IMR-90 (cell line): ENCODE data around the gene PPP1R13B. TPM values are rescaled to one million over a fixed set of nuclear protein-coding genes. Genes with fewer than 3 reads are reported as not detected.

Experiments used
- ATAC-seq: fragments of 200-7000 bp; cut with Tn5 transposase; 2 replicates; pipeline ENCODE4 v1.9.1; 2020; ENCODE audit warnings: low read depth, mild to moderate bottlenecking, moderate library complexity
- BruUV-seq: library from RNA; stranded (reverse); fragments of 400-500 nt; replicated peaks from 2 replicates; lab custom pipeline; 2021; lab: Mats Ljungman, UMichigan
- CTCF ChIA-PET: fragments of 300-600 bp; formaldehyde crosslinking; extraction: SDS; loops from one replicate; lab custom pipeline; 2021; ENCODE audit warnings: antibody characterized with exemption; lab: Yijun Ruan, JAX
- POLR2A ChIA-PET: fragments of 300-600 bp; sonication (Branson Sonifier 250); formaldehyde crosslinking; loops from one replicate; lab custom pipeline; 2022; ENCODE audit warnings: antibody characterized with exemption; ENCODE audit not compliant: unreplicated experiment; lab: Charles Lee
- DNase-seq: peaks from one replicate; pipeline ENCODE4 v3.0.0; 2013
- H2AFZ ChIP-seq: replicated peaks from 2 replicates; pipeline ENCODE3; 2013; ENCODE audit warnings: low read length, mild to moderate bottlenecking; ENCODE audit not compliant: poor library complexity
- H2AK5ac ChIP-seq: 2 replicates; pipeline ENCODE4 v1.6.1; 2013; ENCODE audit warnings: low read depth, low read length, inconsistent platforms
- H2AK9ac ChIP-seq: replicated peaks from 2 replicates; pipeline ENCODE3; 2013; ENCODE audit warnings: mild to moderate bottlenecking, low read depth, low read length, moderate library complexity; ENCODE audit not compliant: poor library complexity
- H2BK120ac ChIP-seq: 2 replicates; pipeline ENCODE4 v1.6.1; 2013; ENCODE audit warnings: low read depth, low read length, inconsistent platforms
- H2BK15ac ChIP-seq: 3 replicates; pipeline ENCODE4 v1.6.1; 2013; ENCODE audit warnings: low read depth, low read length, inconsistent platforms
- H2BK20ac ChIP-seq: 2 replicates; pipeline ENCODE4 v1.6.1; 2013; ENCODE audit warnings: low read depth, mild to moderate bottlenecking, inconsistent platforms, low read length, moderate library complexity
- H2BK5ac ChIP-seq: 2 replicates; pipeline ENCODE4 v1.6.1; 2013; ENCODE audit warnings: mild to moderate bottlenecking, low read depth, low read length, inconsistent platforms; ENCODE audit not compliant: poor library complexity, severe bottlenecking
- H3K14ac ChIP-seq: replicated peaks from 2 replicates; pipeline ENCODE4 v1.6.1; 2013; ENCODE audit warnings: low read depth, low read length, inconsistent platforms
- H3K18ac ChIP-seq: 2 replicates; pipeline ENCODE4 v1.6.1; 2013; ENCODE audit warnings: low read depth, low read length, control low read depth
- H3K23ac ChIP-seq: 2 replicates; pipeline ENCODE4 v1.6.1; 2013; ENCODE audit warnings: low read depth, low read length, inconsistent platforms
- H3K27ac ChIP-seq: 2 replicates; pipeline ENCODE4 v1.5.1; 2013; ENCODE audit warnings: mild to moderate bottlenecking, control low read depth, low read length; ENCODE audit not compliant: insufficient read depth
- H3K27me3 ChIP-seq: 2 replicates; pipeline ENCODE4 v1.6.1; 2013; ENCODE audit warnings: low read length; ENCODE audit not compliant: control insufficient read depth, insufficient read depth
- H3K36me3 ChIP-seq: 2 replicates; pipeline ENCODE4 v1.6.1; 2013; ENCODE audit warnings: low read length, mixed read lengths; ENCODE audit not compliant: control insufficient read depth, insufficient read depth
- H3K4ac ChIP-seq: 2 replicates; pipeline ENCODE4 v1.6.1; 2013; ENCODE audit warnings: low read depth, low read length, inconsistent platforms
- H3K4me1 ChIP-seq: 2 replicates; pipeline ENCODE4 v1.6.1; 2013; ENCODE audit warnings: low read length, mixed read lengths; ENCODE audit not compliant: control insufficient read depth, insufficient read depth
- H3K4me2 ChIP-seq: 2 replicates; pipeline ENCODE4 v1.6.1; 2013; ENCODE audit warnings: low read depth, mild to moderate bottlenecking, control low read depth, low read length, moderate library complexity
- H3K4me3 ChIP-seq: 2 replicates; pipeline ENCODE4 v1.5.1; 2013; ENCODE audit warnings: low read depth, mild to moderate bottlenecking, control low read depth, low read length, moderate library complexity; ENCODE audit not compliant: insufficient read depth
- H3K56ac ChIP-seq: 2 replicates; pipeline ENCODE4 v1.6.1; 2013; ENCODE audit warnings: low read length, inconsistent platforms; ENCODE audit not compliant: insufficient read depth; ENCODE audit errors: extremely low read depth
- H3K79me1 ChIP-seq, 2 experiments: 2 replicates each; pipeline ENCODE4 v1.6.1; 2013; ENCODE audit warnings: low read length in 2 of 2, inconsistent platforms in 1 of 2, low read depth in 1 of 2
- H3K9ac ChIP-seq: 2 replicates; pipeline ENCODE4 v1.6.1; 2013; ENCODE audit warnings: low read depth, low read length, control low read depth
- H3K9me1 ChIP-seq: 2 replicates; pipeline ENCODE4 v1.6.1; 2013; ENCODE audit warnings: low read length, inconsistent platforms; ENCODE audit not compliant: insufficient read depth
- H3K9me3 ChIP-seq: 2 replicates; pipeline ENCODE4 v1.6.1; 2013; ENCODE audit warnings: low read length; ENCODE audit not compliant: control insufficient read depth, insufficient read depth
- H4K20me1 ChIP-seq: 2 replicates; pipeline ENCODE4 v1.6.1; 2013; ENCODE audit warnings: low read length, inconsistent platforms; ENCODE audit not compliant: insufficient read depth
- H4K5ac ChIP-seq: 2 replicates; pipeline ENCODE4 v1.6.1; 2013; ENCODE audit warnings: mild to moderate bottlenecking, low read depth, low read length, control low read depth
- H4K8ac ChIP-seq, 2 experiments: 2 replicates each; pipeline ENCODE4 v1.6.1; 2013; ENCODE audit warnings: low read depth in 2 of 2, low read length in 2 of 2, control low read depth in 1 of 2, inconsistent platforms in 1 of 2
- H4K91ac ChIP-seq: 2 replicates; pipeline ENCODE4 v1.6.1; 2013; ENCODE audit warnings: low read depth, low read length, inconsistent platforms; ENCODE audit not compliant: insufficient read depth
- BHLHE40 ChIP-seq: fragments of 150-350 bp; IDR thresholded peaks from 2 replicates; pipeline ENCODE4 v1.6.1; 2016; ENCODE audit warnings: mild to moderate bottlenecking, low read depth, low read length
- CEBPB ChIP-seq: IDR thresholded peaks from 2 replicates; pipeline ENCODE4 v1.6.1; 2012; ENCODE audit warnings: low read depth, low read length, improper control_type of control experiment
- CHD1 ChIP-seq: IDR thresholded peaks from 2 replicates; pipeline ENCODE4 v1.6.1; 2012; ENCODE audit warnings: low read depth, low read length, improper control_type of control experiment
- MAFK ChIP-seq: IDR thresholded peaks from 2 replicates; pipeline ENCODE4 v1.6.1; 2012; ENCODE audit warnings: low read depth, low read length, improper control_type of control experiment
- MAZ ChIP-seq: IDR thresholded peaks from 2 replicates; pipeline ENCODE4 v1.6.1; 2012; ENCODE audit warnings: low read depth, mild to moderate bottlenecking, low read length, improper control_type of control experiment, moderate library complexity, borderline replicate concordance
- MXI1 ChIP-seq: IDR thresholded peaks from 2 replicates; pipeline ENCODE4 v1.6.1; 2012; ENCODE audit warnings: low read depth, mild to moderate bottlenecking, low read length, moderate library complexity, borderline replicate concordance
- NFE2L2 ChIP-seq: fragments of 150-350 bp; IDR thresholded peaks from 2 replicates; pipeline ENCODE4 v1.6.1; 2016; ENCODE audit warnings: low read depth, mild to moderate bottlenecking, low read length
- POLR2A ChIP-seq: IDR thresholded peaks from 2 replicates; pipeline ENCODE4 v1.6.1; 2012; ENCODE audit warnings: mild to moderate bottlenecking, low read depth, low read length
- RAD21 ChIP-seq: IDR thresholded peaks from 2 replicates; pipeline ENCODE4 v1.6.1; 2012; ENCODE audit warnings: low read length, improper control_type of control experiment
- RCOR1 ChIP-seq: IDR thresholded peaks from 2 replicates; pipeline ENCODE4 v1.6.1; 2012; ENCODE audit warnings: mild to moderate bottlenecking, low read length, improper control_type of control experiment; ENCODE audit not compliant: insufficient replicate concordance
- RFX5 ChIP-seq: IDR thresholded peaks from 2 replicates; pipeline ENCODE4 v1.8.0; 2012; ENCODE audit warnings: low read depth, mild to moderate bottlenecking, low read length, moderate library complexity
- SMC3 ChIP-seq: fragments of 150-350 bp; IDR thresholded peaks from 2 replicates; pipeline ENCODE4 v1.6.1; 2016; ENCODE audit warnings: low read depth, mild to moderate bottlenecking, antibody characterized with exemption, low read length, moderate library complexity
- WGBS, 2 experiments: methylation state at CpG; one replicate each; pipeline versions ENCODE4 v1.1.5 to v1.1.7; 2013; ENCODE audit warnings: missing lambda C conversion rate in 2 of 2; ENCODE audit not compliant: insufficient read length in 1 of 2; ENCODE audit errors: extremely low coverage in 2 of 2; 5-methylcytosine and 5-hydroxymethylcytosine counted together
- dilution Hi-C: fragments of 300-500 bp; cut with HindIII; formaldehyde crosslinking; loops from one replicate; pipeline ENCODE4 v1.14.3; 2018; ENCODE audit warnings: low sequenced_read_pairs; ENCODE audit not compliant: unreplicated experiment
- in situ Hi-C: fragments of 300-500 bp; cut with MboI; formaldehyde crosslinking; loops from 3 replicates; pipeline ENCODE4 v1.14.3; 2019; ENCODE audit warnings: low sequenced_read_pairs, inconsistent platforms, mixed read lengths
- intact Hi-C: fragments of 100-400 bp; cut with micrococcal nuclease; formaldehyde crosslinking; loops from 2 replicates; pipeline ENCODE4 v1.10.0; 2022
- polyA plus RNA-seq, 3 experiments: library from polyadenylated mRNA; depleted of rRNA; stranded (reverse); fragments of >200 nt; gene quantifications; 2 replicates each; pipeline ENCODE4 v1.2.3, GENCODE V29; 2012; ENCODE audit warnings: low replicate concordance in 1 of 3
- total RNA-seq: library from RNA; depleted of rRNA; stranded (reverse); fragments of >200 nt; gene quantifications from 2 replicates; pipeline ENCODE4 v1.2.3, GENCODE V29; 2012
- TF ChIP-seq, protein P1 (sequence below): conservative IDR thresholded peaks from 2 replicates; pipeline ENCODE4 v1.5.1; 2012; ENCODE audit warnings: mild to moderate bottlenecking, low read depth, low read length, improper control_type of control experiment
- TF ChIP-seq, protein P2 (sequence below): fragments of 150-350 bp; IDR thresholded peaks from 2 replicates; pipeline ENCODE4 v1.6.1; 2016; ENCODE audit warnings: low read depth, mild to moderate bottlenecking, low read length, moderate library complexity, borderline replicate concordance
- TF ChIP-seq, protein P3 (sequence below): fragments of 150-350 bp; IDR thresholded peaks from 2 replicates; pipeline ENCODE4 v1.6.1; 2017; ENCODE audit warnings: mild to moderate bottlenecking, antibody characterized with exemption, low read length, low read depth

PPP1R13B gene
- total and polyA plus RNA-seq, 2 of the 4 experiments (the other 2 are of a cell fraction), result 1.6 to 2.8 TPM

DNA sequence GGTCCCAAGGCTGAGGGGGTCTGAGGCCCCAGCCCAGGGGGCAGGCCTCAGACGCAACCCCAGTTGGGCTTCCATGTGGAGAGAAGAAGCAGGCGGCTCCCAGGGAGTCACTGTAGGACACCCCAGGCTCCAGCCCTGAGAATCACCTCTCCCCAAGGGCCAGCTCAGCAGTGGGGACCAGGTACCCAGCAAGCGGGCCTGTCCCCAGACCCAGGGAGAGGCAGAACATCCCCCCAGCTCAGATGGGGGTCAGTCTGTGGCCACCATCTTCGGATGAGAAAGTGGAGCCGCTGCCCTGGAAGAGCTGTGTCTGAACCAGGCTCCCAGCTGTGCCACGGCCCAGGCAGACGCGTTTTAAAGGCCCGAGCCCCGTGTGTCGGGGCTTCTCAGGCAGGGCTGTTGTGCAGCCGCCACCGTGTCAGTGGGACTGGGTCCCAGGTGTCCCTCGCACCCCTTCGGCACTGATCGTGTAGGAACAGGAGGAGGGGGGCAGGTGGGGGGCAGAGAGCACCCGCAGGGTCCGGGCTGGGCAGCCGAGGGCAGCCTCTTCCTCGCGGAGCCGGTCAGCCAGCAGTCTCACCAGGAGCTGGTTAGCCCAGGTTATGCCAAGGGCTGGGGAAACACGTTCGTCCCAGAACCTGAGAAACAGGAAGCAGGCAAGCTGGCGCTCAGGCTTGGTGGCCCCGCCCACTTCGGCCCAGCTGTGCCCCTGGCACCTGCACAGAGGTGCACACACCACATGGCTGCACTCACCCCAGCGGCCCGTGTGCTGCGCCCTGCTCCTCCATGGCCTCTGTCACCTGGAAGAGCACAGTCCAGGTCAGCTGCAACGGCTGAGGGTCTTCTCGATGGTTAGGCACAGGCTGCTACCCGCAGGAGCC is 148.8 kb downstream of the PPP1R13B start:
- no peak overlapping the region for H2BK120ac ChIP-seq
- no peak overlapping the region for H2BK15ac ChIP-seq
- in situ Hi-C loops, result no loop called here
- peaks cover 15% of the 10 kb centered on the region for H3K4me1 ChIP-seq
- H2BK5ac ChIP-seq, result no peak overlapping the region
- no peak overlapping the region for H3K4ac ChIP-seq
- no peak overlapping the region for H3K4me3 ChIP-seq
- H3K56ac ChIP-seq, result no peak overlapping the region
- peaks cover 62% of the 10 kb centered on the region for H4K20me1 ChIP-seq
- no TSS peak for BruUV-seq
- no peak overlapping the region for H2AFZ ChIP-seq
- H3K18ac ChIP-seq, result no peak overlapping the region
- H2AK9ac ChIP-seq, result no peak overlapping the region
- intact Hi-C loops, result no loop called here
- H2AK5ac ChIP-seq, result no peak overlapping the region
- H3K23ac ChIP-seq, result no peak overlapping the region
- peaks cover 58% of the 10 kb centered on the region for H3K36me3 ChIP-seq
- H3K27me3 ChIP-seq, result no peaks in the 10 kb centered on the region
- peaks cover 27 to 80% of the 10 kb centered on the region in 2 experiments for H3K79me1 ChIP-seq
- CTCF ChIA-PET, result no interaction called here
- POLR2A ChIA-PET, result no interaction called here
- no peak overlapping the region for H3K9ac ChIP-seq
- H4K5ac ChIP-seq, result no peak overlapping the region
- H4K91ac ChIP-seq, result no peak overlapping the region
- H2BK20ac ChIP-seq, result no peak overlapping the region
- dilution Hi-C loops, result no loop called here
- no peak overlapping the region for H3K27ac ChIP-seq
- ATAC-seq (no peak), DNase-seq (no peak)
- no peak overlapping the region for H3K14ac ChIP-seq
- WGBS, 2 experiments, result 93% methylated on average over 18 of the region's 33 CpGs; no CpG with 5 or more reads in 1 of the 2 experiments
- no peak overlapping the region for H3K4me2 ChIP-seq
- peaks cover 3% of the 10 kb centered on the region; the same call in 1 of the 2 replicates for H3K9me1 ChIP-seq
- no peaks in the 10 kb centered on the region for H3K9me3 ChIP-seq
- H4K8ac ChIP-seq, result no peak overlapping the region
- TF ChIP-seq POLR2A (no peak), CEBPB (no peak), MAFK (no peak), SMC3 (no peak), NFE2L2 (no peak), BHLHE40 (no peak), RFX5 (no peak), RAD21 (no peak), RCOR1 (no peak), MAZ (no peak), CHD1 (no peak), MXI1 (no peak)
- TF ChIP-seq, protein P1, sequence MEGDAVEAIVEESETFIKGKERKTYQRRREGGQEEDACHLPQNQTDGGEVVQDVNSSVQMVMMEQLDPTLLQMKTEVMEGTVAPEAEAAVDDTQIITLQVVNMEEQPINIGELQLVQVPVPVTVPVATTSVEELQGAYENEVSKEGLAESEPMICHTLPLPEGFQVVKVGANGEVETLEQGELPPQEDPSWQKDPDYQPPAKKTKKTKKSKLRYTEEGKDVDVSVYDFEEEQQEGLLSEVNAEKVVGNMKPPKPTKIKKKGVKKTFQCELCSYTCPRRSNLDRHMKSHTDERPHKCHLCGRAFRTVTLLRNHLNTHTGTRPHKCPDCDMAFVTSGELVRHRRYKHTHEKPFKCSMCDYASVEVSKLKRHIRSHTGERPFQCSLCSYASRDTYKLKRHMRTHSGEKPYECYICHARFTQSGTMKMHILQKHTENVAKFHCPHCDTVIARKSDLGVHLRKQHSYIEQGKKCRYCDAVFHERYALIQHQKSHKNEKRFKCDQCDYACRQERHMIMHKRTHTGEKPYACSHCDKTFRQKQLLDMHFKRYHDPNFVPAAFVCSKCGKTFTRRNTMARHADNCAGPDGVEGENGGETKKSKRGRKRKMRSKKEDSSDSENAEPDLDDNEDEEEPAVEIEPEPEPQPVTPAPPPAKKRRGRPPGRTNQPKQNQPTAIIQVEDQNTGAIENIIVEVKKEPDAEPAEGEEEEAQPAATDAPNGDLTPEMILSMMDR, result no peak
- TF ChIP-seq, protein P2, sequence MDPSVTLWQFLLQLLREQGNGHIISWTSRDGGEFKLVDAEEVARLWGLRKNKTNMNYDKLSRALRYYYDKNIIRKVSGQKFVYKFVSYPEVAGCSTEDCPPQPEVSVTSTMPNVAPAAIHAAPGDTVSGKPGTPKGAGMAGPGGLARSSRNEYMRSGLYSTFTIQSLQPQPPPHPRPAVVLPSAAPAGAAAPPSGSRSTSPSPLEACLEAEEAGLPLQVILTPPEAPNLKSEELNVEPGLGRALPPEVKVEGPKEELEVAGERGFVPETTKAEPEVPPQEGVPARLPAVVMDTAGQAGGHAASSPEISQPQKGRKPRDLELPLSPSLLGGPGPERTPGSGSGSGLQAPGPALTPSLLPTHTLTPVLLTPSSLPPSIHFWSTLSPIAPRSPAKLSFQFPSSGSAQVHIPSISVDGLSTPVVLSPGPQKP, result no peak
- TF ChIP-seq, protein P3, sequence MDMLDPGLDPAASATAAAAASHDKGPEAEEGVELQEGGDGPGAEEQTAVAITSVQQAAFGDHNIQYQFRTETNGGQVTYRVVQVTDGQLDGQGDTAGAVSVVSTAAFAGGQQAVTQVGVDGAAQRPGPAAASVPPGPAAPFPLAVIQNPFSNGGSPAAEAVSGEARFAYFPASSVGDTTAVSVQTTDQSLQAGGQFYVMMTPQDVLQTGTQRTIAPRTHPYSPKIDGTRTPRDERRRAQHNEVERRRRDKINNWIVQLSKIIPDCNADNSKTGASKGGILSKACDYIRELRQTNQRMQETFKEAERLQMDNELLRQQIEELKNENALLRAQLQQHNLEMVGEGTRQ, result no peak
